ENCODE measurements around the gene KCNH8.

DNA sequence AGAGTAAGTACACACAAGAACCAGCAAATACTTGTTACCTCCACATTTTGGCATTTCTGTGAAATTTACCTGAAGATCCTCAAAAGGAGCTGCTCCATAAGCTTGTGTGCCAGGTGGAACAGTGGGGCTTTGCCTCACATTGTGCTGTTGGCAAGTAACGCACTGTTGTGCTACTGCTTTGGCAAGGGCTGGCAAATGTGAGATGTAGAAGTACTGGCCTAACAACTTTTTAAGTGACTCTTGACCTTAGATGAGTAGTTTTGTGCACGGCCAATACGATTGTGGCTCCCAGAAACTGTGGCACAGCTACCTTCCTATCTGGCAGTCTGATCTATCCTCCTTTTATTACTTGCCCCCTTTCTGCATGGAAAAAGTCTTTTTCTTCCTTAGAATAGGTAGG, 337.0 kb downstream of the KCNH8 start:
- TF ChIP-seq POLR2A (IDR thresholded peaks at IDR 0.05; ENCODE audit: low read depth, low read length) (no peak), POLR2AphosphoS5 (IDR thresholded peaks at IDR 0.05; ENCODE audit: low read depth, low read length) (no peak), SPI1 (IDR thresholded peaks at IDR 0.05; ENCODE audit: low read depth, low read length) (no peak), TAF1 (IDR thresholded peaks at IDR 0.05; ENCODE audit: low read depth, low read length) (no peak), PAX5 (IDR thresholded peaks at IDR 0.05; ENCODE audit: insufficient read depth, low read length, severe bottlenecking) (no peak), POU2F2 (IDR thresholded peaks at IDR 0.05; ENCODE audit: low read depth, low read length) (no peak)
